ENCODE measurements around the gene CYB561D1. TPM values are rescaled to one million over a fixed set of nuclear protein-coding genes. Genes with fewer than 3 reads are reported as not detected.
A peak's percentile ranks its signal among the peaks of the same experiment; 100 is the strongest.

The CYB561D1 gene
- total RNA-seq, 4 donors from 2014 or later: 1.7 to 24.0 (median 20.9) TPM

DNA sequence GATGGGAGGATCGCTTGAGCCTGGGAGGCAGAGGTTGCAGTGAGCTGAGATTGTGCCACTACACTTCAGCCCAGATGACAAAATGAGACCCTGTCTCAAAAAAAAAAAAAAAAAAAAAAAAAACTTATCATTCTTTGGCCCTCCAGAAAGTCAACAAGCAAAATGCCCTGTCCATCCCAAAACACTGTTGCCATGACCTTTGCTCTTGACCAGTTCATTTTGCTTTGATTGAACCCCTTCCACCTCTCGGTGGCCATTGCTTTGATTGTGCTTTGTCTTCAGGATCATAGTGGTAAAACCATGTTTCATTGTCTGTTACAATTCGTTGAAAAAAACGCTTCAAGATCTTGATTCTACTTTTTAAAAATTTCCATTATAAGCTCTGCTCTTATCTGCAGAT lies 36.1 kb upstream of the CYB561D1 start:
- H3K4me1 ChIP-seq: no peaks in the 10 kb centered on the region
- no peaks in the 10 kb centered on the region for H3K36me3 ChIP-seq
- H3K4me3 ChIP-seq: no peak overlapping the region
- DNase-seq: no peak
- no peaks in the 10 kb centered on the region for H3K27me3 ChIP-seq
- no peaks in the 10 kb centered on the region for H3K9me3 ChIP-seq
- H3K27ac ChIP-seq: no peak overlapping the region
- no peak for TF ChIP-seq POLR2A (IDR thresholded peaks at IDR 0.05)
- TF ChIP-seq, protein P1, sequence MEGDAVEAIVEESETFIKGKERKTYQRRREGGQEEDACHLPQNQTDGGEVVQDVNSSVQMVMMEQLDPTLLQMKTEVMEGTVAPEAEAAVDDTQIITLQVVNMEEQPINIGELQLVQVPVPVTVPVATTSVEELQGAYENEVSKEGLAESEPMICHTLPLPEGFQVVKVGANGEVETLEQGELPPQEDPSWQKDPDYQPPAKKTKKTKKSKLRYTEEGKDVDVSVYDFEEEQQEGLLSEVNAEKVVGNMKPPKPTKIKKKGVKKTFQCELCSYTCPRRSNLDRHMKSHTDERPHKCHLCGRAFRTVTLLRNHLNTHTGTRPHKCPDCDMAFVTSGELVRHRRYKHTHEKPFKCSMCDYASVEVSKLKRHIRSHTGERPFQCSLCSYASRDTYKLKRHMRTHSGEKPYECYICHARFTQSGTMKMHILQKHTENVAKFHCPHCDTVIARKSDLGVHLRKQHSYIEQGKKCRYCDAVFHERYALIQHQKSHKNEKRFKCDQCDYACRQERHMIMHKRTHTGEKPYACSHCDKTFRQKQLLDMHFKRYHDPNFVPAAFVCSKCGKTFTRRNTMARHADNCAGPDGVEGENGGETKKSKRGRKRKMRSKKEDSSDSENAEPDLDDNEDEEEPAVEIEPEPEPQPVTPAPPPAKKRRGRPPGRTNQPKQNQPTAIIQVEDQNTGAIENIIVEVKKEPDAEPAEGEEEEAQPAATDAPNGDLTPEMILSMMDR (IDR thresholded peaks at IDR 0.05): no peak

DNA sequence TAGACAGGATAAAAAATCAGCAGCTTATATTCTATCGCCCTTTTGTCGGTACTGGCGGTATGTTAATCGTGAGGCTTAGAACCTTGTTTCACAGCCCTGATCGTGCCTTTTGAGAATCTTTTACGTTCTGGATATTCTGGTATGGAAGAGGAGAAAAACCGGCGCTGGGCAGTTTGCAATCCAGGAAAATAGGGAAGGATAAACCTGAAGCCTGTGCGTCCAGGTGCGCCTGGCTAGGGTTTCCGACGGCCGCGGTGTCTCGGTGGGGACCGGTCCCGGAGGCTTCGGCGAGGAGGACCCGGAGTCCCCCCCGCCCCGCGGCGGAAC lies 27.8 kb upstream of the CYB561D1 start:
- H3K27me3 ChIP-seq: peaks cover 0 to 6% of the 10 kb centered on the region in 2 donors
- no peak for DNase-seq
- H3K4me1 ChIP-seq: peaks cover 0 to 14% (median 6%) of the 10 kb centered on the region in 4 donors
- H3K4me3 ChIP-seq: peak overlapping the region; percentile 35 to 66 (median 56)
- H3K36me3 ChIP-seq: no peaks in the 10 kb centered on the region
- TF ChIP-seq, protein P1 (IDR thresholded peaks at IDR 0.05): no peak
- no peak for TF ChIP-seq POLR2A (IDR thresholded peaks at IDR 0.05)
- H3K9me3 ChIP-seq: no peaks in the 10 kb centered on the region
- peak overlapping the region in 3 of 4 donors; percentile 24 to 55 (median 31) for H3K27ac ChIP-seq

DNA sequence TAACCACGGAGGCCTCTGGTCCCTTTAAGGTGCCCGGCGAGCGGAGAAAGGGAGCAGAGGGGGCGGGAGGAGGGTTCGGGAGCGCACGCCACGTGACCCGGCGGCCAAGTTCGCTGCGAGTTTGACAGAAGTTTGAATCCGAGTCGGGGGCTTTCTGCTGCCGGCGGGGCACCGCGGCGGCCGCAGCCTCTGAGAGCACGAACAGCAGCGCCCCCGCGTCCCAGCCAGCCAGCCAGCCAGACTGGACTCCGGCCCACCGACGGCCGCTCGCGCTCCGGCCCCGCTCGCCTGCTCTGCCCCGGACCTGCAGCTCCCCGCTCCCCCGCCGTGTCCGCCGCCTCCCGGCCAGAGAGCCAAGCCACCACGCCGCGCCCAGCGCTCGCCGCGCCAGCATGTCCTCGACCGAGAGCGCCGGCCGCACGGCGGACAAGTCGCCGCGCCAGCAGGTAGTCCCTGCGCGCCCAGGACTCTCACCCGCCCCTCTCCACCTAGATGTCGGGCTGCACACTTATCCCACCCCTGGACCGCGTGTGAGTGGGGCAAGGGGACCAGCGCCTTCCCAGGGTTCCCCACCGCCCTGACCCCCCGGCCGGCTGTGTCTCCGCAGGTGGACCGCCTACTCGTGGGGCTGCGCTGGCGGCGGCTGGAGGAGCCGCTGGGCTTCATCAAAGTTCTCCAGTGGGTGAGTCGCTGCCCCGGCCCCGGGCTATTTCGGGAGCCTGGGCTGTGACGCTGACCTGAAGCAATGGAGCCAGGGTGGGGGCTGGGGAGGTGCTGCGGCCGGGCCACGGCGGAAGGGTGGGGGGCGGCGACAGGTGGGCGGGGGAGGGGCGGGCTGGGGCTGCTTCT lies 27.2 kb upstream of the CYB561D1 start, which contains the start of gene SYPL2:
SYPL2 (plus strand) TSS at position 95 of the 849 bp plus-strand sequence; CDS start at position 393, 298 bp downstream.
- peak within 1 kb of the TSS in 3 of 4 donors; percentile 24 to 55 (median 31) for H3K27ac ChIP-seq
- no peaks in the 10 kb centered on the region for H3K36me3 ChIP-seq
- peaks cover 0 to 14% (median 6%) of the 10 kb centered on the region in 4 donors for H3K4me1 ChIP-seq
- H3K4me3 ChIP-seq: peak within 1 kb of the TSS; percentile 35 to 66 (median 56)
- peaks cover 0 to 6% of the 10 kb centered on the region in 2 donors for H3K27me3 ChIP-seq
- TF ChIP-seq, protein P1 (IDR thresholded peaks at IDR 0.05): no peak
- no peak for TF ChIP-seq POLR2A (IDR thresholded peaks at IDR 0.05)
- H3K9me3 ChIP-seq: no peaks in the 10 kb centered on the region
- no peak for DNase-seq

DNA sequence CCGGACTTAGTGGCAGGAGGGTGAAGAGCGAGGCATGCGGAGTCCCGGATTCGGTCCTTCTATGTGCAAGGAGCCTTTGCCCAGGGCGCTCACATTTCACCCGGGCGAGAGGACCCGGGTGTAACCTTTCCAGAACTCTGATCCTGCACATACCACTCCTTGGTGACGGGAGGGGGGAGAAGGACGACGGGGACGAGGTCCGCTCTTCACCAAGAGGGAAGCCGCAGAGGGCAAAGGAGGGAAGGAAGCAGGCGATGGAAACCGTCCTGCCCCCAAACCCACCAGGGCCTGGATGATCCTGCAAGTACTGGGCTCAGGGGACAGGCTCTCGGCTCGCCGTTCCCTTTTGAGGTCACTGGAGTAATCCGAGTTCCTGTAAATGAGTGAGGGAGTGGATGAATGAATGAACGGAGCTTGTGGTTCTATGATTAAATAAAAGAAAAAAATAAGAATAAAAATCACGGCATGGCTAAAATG lies 26.6 kb upstream of the CYB561D1 start:
- DNase-seq: no peak
- no peaks in the 10 kb centered on the region for H3K9me3 ChIP-seq
- TF ChIP-seq, protein P1 (IDR thresholded peaks at IDR 0.05): no peak
- TF ChIP-seq POLR2A (IDR thresholded peaks at IDR 0.05): no peak
- peaks cover 0 to 14% (median 6%) of the 10 kb centered on the region in 4 donors for H3K4me1 ChIP-seq
- H3K36me3 ChIP-seq: no peaks in the 10 kb centered on the region
- peak overlapping the region in 2 of 4 donors; percentile 2 to 24 for H3K27ac ChIP-seq
- peak overlapping the region in 3 of 4 donors; percentile 49 to 66 (median 62) for H3K4me3 ChIP-seq
- peaks cover 0 to 6% of the 10 kb centered on the region in 2 donors for H3K27me3 ChIP-seq

DNA sequence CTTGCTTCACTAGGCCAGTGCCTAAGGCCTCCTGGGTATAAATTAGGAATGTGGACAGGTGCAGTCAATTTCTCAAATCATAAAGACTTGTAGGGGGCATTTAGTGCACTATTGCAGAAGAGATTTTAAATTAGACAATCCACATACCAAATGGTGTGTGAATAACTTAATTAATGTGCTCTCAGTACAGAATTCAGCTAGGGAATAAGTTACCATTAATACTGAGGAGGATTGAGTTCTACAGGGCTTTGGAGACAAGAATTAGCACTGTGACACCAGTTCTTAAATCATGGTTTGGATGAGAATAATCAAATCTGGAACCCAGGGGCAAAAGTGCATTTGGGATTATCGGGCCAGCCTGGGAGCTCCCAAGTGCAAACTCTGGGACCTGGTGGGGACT lies 25.8 kb upstream of the CYB561D1 start:
- H3K4me3 ChIP-seq: no peak overlapping the region
- H3K36me3 ChIP-seq: no peaks in the 10 kb centered on the region
- TF ChIP-seq POLR2A (IDR thresholded peaks at IDR 0.05): no peak
- TF ChIP-seq, protein P1 (IDR thresholded peaks at IDR 0.05): no peak
- peaks cover 0 to 14% (median 6%) of the 10 kb centered on the region in 4 donors for H3K4me1 ChIP-seq
- DNase-seq: no peak
- H3K9me3 ChIP-seq: no peaks in the 10 kb centered on the region
- no peak overlapping the region for H3K27ac ChIP-seq
- peaks cover 0 to 6% of the 10 kb centered on the region in 2 donors for H3K27me3 ChIP-seq
